OCI-LY7 (cell line): Measurements from ENCODE around the gene KIF1A.

Source experiments
- CTCF ChIP-seq: fragments of 200-600 bp; sonication (generic); conservative IDR thresholded peaks from 2 replicates; pipeline ENCODE4 v1.5.1; 2014; ENCODE audit warnings: mild to moderate bottlenecking, antibody characterized with exemption, low read length, moderate library complexity, mixed read lengths
- EZH2phosphoT487 ChIP-seq: fragments of 200-600 bp; sonication (generic); IDR thresholded peaks from 2 replicates; pipeline ENCODE4 v1.6.1; 2018; ENCODE audit warnings: low read depth, borderline replicate concordance, mild to moderate bottlenecking, mixed run types, antibody characterized with exemption, low read length, moderate library complexity, mixed read lengths

- TF ChIP-seq CTCF (no peak), EZH2phosphoT487 (no peak)
These were observed 55.4 kb downstream of the KIF1A start for GRCh38 chr2:240764605-240765004.
